ENCODE measurements around the gene UMPS. TPM values are rescaled to one million over a fixed set of nuclear protein-coding genes. Genes with fewer than 3 reads are reported as not detected.
A peak's percentile ranks its signal among the peaks of the same experiment; 100 is the strongest.

Gene UMPS
- total RNA-seq, 1 donor from 2014 or later = 47.6 TPM

DNA sequence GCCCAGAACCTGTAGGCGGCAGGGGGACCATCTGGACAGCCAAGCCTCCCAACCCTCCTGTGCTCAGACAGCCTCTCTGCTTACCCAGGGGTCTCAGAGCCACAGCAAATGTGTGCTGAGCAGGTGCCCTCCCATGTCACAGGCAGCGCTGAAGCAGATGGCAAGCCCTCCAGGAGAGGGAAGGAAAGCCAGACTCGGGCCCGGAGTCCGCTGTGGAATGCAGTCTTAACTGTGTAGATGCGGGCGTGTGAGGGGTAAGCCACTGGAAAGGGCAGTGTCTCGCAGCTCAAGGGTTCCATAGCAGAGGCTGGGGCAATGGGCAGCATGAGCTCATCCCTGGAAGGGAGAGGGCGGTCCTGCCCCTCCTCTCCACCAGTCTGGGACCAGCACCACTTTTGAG lies 45.6 kb downstream of the UMPS start:
- Histone ChIP-seq H2AFZ (replicated peaks) (no peak overlapping the region), H3K4me1 (peaks cover 8% of the 10 kb centered on the region), H3K27me3 (no peaks in the 10 kb centered on the region), H3K4me3 (no peak overlapping the region), H3K9me3 (ENCODE audit: low read depth) (no peaks in the 10 kb centered on the region), H3K79me2 (ENCODE audit: low read depth) (no peaks in the 10 kb centered on the region), H3F3A (ENCODE audit: low read depth) (no peaks in the 10 kb centered on the region), H3K27ac (no peak overlapping the region), H4K20me1 (ENCODE audit: low read depth) (no peaks in the 10 kb centered on the region), H3K36me3 (no peaks in the 10 kb centered on the region), H3K9ac (no peak overlapping the region), H3K4me2 (no peak overlapping the region)
- H3K4me3 Mint-ChIP-seq = no peak overlapping the region
- peaks cover 39% of the 10 kb centered on the region for H3K4me1 Mint-ChIP-seq
- DNase-seq (ENCODE audit: low spot score) = peak; percentile 20
- peaks cover 2% of the 10 kb centered on the region for H3K27me3 Mint-ChIP-seq (ENCODE audit: insufficient read depth, low read depth)
- H3K9me3 Mint-ChIP-seq = no peaks in the 10 kb centered on the region
- TF ChIP-seq EZH2 (IDR thresholded peaks at IDR 0.05) (no peak), EZH2phosphoT487 (IDR thresholded peaks at IDR 0.05) (no peak)
- peaks cover 11% of the 10 kb centered on the region for H3K36me3 Mint-ChIP-seq
- no peak overlapping the region for H3K27ac Mint-ChIP-seq

DNA sequence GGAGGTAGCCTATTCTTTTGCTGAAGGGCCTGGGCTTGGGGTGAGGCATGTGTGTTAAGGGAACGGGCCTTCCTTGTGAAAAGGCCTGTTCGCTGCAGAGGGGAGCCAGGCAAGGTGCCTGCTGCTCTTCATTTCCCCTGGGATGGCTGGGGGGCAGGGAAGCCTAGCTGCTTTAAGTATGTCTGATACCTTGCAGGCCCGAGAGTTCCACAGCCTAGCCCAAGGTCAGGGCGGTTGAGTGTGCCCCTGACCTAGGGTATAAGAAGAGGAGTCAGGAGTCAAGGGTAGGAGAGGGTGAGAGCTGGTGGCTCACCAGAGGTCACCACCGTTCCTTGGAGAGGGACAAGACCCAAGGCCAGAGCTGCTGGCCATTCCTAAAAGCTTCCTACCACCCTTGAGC lies 46.6 kb downstream of the UMPS start:
- H3K4me3 ChIP-seq = no peak overlapping the region
- peaks cover 8% of the 10 kb centered on the region for H3K4me1 ChIP-seq
- Mint-ChIP-seq H3K27ac (no peak overlapping the region), H3K27me3 (ENCODE audit: insufficient read depth, low read depth) (peaks cover 2% of the 10 kb centered on the region), H3K4me3 (no peak overlapping the region), H3K9me3 (no peaks in the 10 kb centered on the region), H3K4me1 (peaks cover 40% of the 10 kb centered on the region), H3K36me3 (peaks cover 11% of the 10 kb centered on the region)
- no peaks in the 10 kb centered on the region for H3K36me3 ChIP-seq
- H3K79me2 ChIP-seq (ENCODE audit: low read depth) = no peaks in the 10 kb centered on the region
- no peak overlapping the region for H3K27ac ChIP-seq
- no peaks in the 10 kb centered on the region for H3K9me3 ChIP-seq (ENCODE audit: low read depth)
- H4K20me1 ChIP-seq (ENCODE audit: low read depth) = peaks cover 8% of the 10 kb centered on the region
- H3K9ac ChIP-seq = no peak overlapping the region
- no peak for TF ChIP-seq EZH2 (IDR thresholded peaks at IDR 0.05)
- TF ChIP-seq, protein P1, sequence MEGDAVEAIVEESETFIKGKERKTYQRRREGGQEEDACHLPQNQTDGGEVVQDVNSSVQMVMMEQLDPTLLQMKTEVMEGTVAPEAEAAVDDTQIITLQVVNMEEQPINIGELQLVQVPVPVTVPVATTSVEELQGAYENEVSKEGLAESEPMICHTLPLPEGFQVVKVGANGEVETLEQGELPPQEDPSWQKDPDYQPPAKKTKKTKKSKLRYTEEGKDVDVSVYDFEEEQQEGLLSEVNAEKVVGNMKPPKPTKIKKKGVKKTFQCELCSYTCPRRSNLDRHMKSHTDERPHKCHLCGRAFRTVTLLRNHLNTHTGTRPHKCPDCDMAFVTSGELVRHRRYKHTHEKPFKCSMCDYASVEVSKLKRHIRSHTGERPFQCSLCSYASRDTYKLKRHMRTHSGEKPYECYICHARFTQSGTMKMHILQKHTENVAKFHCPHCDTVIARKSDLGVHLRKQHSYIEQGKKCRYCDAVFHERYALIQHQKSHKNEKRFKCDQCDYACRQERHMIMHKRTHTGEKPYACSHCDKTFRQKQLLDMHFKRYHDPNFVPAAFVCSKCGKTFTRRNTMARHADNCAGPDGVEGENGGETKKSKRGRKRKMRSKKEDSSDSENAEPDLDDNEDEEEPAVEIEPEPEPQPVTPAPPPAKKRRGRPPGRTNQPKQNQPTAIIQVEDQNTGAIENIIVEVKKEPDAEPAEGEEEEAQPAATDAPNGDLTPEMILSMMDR (IDR thresholded peaks at IDR 0.05) = no peak
- TF ChIP-seq EZH2phosphoT487 (IDR thresholded peaks at IDR 0.05) = no peak
- no peaks in the 10 kb centered on the region for H3F3A ChIP-seq (ENCODE audit: low read depth)
- no peak for DNase-seq (ENCODE audit: low spot score)
- no peak overlapping the region for H3K4me2 ChIP-seq
- H3K27me3 ChIP-seq = no peaks in the 10 kb centered on the region
- H2AFZ ChIP-seq (replicated peaks) = no peak overlapping the region

DNA sequence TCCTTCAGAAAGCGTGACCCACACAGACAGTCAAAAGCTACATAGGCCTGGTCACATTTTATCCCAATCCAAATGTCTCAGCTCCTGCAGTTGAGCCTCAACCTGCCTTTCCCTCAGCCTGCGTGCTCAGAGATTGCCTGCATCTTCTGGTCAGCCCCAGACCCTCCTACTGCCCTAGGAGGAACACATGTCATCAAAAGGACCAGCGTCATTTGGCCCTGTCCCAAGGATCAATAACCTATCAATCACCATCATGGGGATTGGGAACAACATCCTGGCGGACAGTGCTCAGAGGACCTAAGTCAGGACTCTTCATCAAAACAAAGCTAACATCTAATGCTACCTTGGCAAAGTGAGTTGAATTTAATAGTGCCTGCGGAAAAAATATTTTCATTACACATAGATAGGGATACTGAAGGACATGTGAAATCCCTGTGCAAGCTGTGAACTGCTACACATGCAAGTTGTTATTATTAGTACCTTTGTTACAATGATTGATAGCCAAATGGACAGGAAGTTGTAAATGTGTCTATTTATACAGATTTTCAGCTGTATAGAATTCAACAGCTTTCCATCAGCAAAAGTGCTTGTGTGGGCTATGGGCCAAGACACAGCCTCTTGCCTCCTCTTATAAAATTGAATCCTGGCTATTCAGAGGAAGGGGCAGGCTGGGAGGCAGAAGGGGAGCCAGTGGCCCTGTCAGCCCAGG lies 47.7 kb downstream of the UMPS start:
- TF ChIP-seq EZH2 (IDR thresholded peaks at IDR 0.05) (no peak), EZH2phosphoT487 (IDR thresholded peaks at IDR 0.05) (no peak)
- TF ChIP-seq, protein P1 (IDR thresholded peaks at IDR 0.05) = no peak
- Histone ChIP-seq H3K4me2 (no peak overlapping the region), H3K4me1 (peaks cover 8% of the 10 kb centered on the region), H3K4me3 (no peak overlapping the region), H3K79me2 (ENCODE audit: low read depth) (no peaks in the 10 kb centered on the region), H3K27me3 (no peaks in the 10 kb centered on the region), H3F3A (ENCODE audit: low read depth) (no peaks in the 10 kb centered on the region), H2AFZ (replicated peaks) (no peak overlapping the region), H3K27ac (no peak overlapping the region), H3K36me3 (no peaks in the 10 kb centered on the region), H3K9ac (no peak overlapping the region), H3K9me3 (ENCODE audit: low read depth) (no peaks in the 10 kb centered on the region), H4K20me1 (ENCODE audit: low read depth) (peaks cover 9% of the 10 kb centered on the region)
- Mint-ChIP-seq H3K27ac (peak overlapping the region; percentile 2), H3K4me3 (no peak overlapping the region), H3K36me3 (peaks cover 8% of the 10 kb centered on the region), H3K27me3 (ENCODE audit: insufficient read depth, low read depth) (peaks cover 2% of the 10 kb centered on the region), H3K9me3 (no peaks in the 10 kb centered on the region), H3K4me1 (peaks cover 32% of the 10 kb centered on the region)
- no peak for DNase-seq (ENCODE audit: low spot score)

DNA sequence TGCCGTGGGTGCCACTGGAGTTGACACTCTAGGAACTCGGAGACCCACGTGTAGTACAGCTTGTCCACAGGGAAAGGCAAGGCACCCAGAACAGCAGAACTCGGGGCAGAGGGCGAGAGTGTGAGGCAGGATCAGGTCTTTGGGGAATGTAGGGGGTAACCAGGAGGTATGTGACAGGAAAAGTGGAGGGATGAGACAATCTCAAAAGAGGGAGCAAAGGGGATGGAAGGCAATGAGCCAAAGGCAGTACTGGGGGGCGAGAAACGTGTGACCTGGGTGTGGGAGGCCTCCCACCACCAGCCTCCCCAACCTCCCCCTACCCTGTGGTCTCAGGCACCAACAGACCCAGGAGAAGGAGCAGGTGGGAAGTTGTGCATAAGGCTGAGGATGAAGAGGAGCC lies 48.9 kb downstream of the UMPS start:
- Mint-ChIP-seq H3K27me3 (ENCODE audit: insufficient read depth, low read depth) (peaks cover 2% of the 10 kb centered on the region), H3K4me3 (no peak overlapping the region), H3K9me3 (no peaks in the 10 kb centered on the region), H3K4me1 (peaks cover 30% of the 10 kb centered on the region), H3K36me3 (peaks cover 5% of the 10 kb centered on the region), H3K27ac (peak overlapping the region; percentile 9)
- peaks cover 9% of the 10 kb centered on the region for H4K20me1 ChIP-seq (ENCODE audit: low read depth)
- no peak overlapping the region for H3K4me3 ChIP-seq
- TF ChIP-seq EZH2 (IDR thresholded peaks at IDR 0.05) (no peak), EZH2phosphoT487 (IDR thresholded peaks at IDR 0.05) (no peak)
- TF ChIP-seq, protein P1 (IDR thresholded peaks at IDR 0.05) = no peak
- no peak for DNase-seq (ENCODE audit: low spot score)
- no peaks in the 10 kb centered on the region for H3K27me3 ChIP-seq
- H3K4me1 ChIP-seq = peaks cover 16% of the 10 kb centered on the region
- H3F3A ChIP-seq (ENCODE audit: low read depth) = no peaks in the 10 kb centered on the region
- H2AFZ ChIP-seq (replicated peaks) = no peak overlapping the region
- no peaks in the 10 kb centered on the region for H3K9me3 ChIP-seq (ENCODE audit: low read depth)
- no peaks in the 10 kb centered on the region for H3K79me2 ChIP-seq (ENCODE audit: low read depth)
- no peak overlapping the region for H3K9ac ChIP-seq
- H3K36me3 ChIP-seq = no peaks in the 10 kb centered on the region
- no peak overlapping the region for H3K4me2 ChIP-seq
- no peak overlapping the region for H3K27ac ChIP-seq
